Mucosa of descending colon (tissue), 3 donors: ENCODE measurements around the gene BDH1. TPM values are rescaled to one million over a fixed set of nuclear protein-coding genes. Genes with fewer than 3 reads are reported as not detected.
A peak's percentile ranks its signal among the peaks of the same experiment; 100 is the strongest.

Source experiments
- ATAC-seq: fragments of 200-7000 bp; cut with Tn5 transposase; one replicate; pipeline ENCODE4 v1.9.1; 2020; ENCODE audit warnings: mild to moderate bottlenecking, moderate library complexity
- DNase-seq, 3 donors: peaks; one replicate each; pipeline ENCODE4 v3.0.0-alpha.2; 2020
- H3K36me3 ChIP-seq: fragments of 200-600 bp; one replicate; pipeline ENCODE4 v1.8.0; 2021; ENCODE audit warnings: low read depth, mild to moderate bottlenecking
- H3K4me1 ChIP-seq: fragments of 200-600 bp; one replicate; pipeline ENCODE4 v1.8.0; 2021; ENCODE audit warnings: low read depth, mild to moderate bottlenecking
- H3K4me3 ChIP-seq: fragments of 200-600 bp; one replicate; pipeline ENCODE4 v1.8.0; 2021; ENCODE audit warnings: mild to moderate bottlenecking
- H3K9me3 ChIP-seq: fragments of 200-600 bp; one replicate; pipeline ENCODE4 v1.8.0; 2021; ENCODE audit warnings: mild to moderate bottlenecking
- intact Hi-C, 2 donors: fragments of 100-400 bp; cut with DNase I in 1 of 2; cut with micrococcal nuclease in 1 of 2; formaldehyde crosslinking; loops; one replicate each; pipeline versions ENCODE4 v1.11.0 to v1.11.1; 2022; cut with DNase I, micrococcal nuclease
- total RNA-seq, 3 donors: library from RNA; stranded (reverse); fragmentation: NEBNext Ultra II Directional in 2 of 3; extraction: Animal tissue kit (Norgen Biotek cat#: 25700) in 2 of 3; gene quantifications; one replicate each; pipeline versions ENCODE4 v1.2.1 to v1.2.4, GENCODE V29; 2021 to 2023
- TF ChIP-seq, protein P1 (sequence below): fragments of 200-600 bp; IDR thresholded peaks from one replicate; pipeline ENCODE4 v1.8.0; 2022; ENCODE audit warnings: antibody characterized with exemption, mild to moderate bottlenecking
- donor health status: DM: no; HTN: no; CAD: no; lungs with moderate emphysema.
- donor health status: DM: no; HTN: no; CAD: no.
- donor health status: DM: no; HTN: yes; CAD: no.

BDH1 gene
- total RNA-seq, 3 donors from 2014 or later, result 79.3 to 246 (median 160) TPM

DNA sequence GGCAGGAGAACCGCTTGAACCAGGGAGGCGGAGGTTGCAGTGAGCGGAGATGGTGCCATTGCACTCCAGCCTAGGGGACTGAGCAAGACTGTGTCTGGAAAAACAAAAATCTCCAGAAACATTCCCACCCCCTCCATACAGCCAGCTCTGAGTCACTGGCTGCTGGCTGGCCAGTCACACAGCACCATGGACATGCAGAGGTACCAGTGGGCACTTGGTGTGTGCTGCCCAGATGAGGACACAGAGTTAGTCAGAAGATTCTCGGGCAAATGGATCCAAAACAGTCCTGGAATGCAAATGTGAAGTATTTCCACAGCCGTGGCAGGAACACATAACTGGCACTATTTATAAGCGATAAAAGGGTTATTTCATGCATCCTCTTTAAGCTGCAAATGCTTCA is 44.6 kb downstream of the BDH1 start:
- Histone ChIP-seq H3K36me3 (peaks cover 3% of the 10 kb centered on the region), H3K4me3 (no peak overlapping the region), H3K4me1 (peaks cover 8% of the 10 kb centered on the region), H3K9me3 (no peaks in the 10 kb centered on the region)
- intact Hi-C loops, result loop anchor here in 1 of 2 donors (5.0 kb wide), 1 partner anchor 254 kb away; no protein-coding TSS in a partner anchor
- TF ChIP-seq, protein P1, sequence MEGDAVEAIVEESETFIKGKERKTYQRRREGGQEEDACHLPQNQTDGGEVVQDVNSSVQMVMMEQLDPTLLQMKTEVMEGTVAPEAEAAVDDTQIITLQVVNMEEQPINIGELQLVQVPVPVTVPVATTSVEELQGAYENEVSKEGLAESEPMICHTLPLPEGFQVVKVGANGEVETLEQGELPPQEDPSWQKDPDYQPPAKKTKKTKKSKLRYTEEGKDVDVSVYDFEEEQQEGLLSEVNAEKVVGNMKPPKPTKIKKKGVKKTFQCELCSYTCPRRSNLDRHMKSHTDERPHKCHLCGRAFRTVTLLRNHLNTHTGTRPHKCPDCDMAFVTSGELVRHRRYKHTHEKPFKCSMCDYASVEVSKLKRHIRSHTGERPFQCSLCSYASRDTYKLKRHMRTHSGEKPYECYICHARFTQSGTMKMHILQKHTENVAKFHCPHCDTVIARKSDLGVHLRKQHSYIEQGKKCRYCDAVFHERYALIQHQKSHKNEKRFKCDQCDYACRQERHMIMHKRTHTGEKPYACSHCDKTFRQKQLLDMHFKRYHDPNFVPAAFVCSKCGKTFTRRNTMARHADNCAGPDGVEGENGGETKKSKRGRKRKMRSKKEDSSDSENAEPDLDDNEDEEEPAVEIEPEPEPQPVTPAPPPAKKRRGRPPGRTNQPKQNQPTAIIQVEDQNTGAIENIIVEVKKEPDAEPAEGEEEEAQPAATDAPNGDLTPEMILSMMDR, result no peak
- ATAC-seq, result no peak
- no peak for DNase-seq

DNA sequence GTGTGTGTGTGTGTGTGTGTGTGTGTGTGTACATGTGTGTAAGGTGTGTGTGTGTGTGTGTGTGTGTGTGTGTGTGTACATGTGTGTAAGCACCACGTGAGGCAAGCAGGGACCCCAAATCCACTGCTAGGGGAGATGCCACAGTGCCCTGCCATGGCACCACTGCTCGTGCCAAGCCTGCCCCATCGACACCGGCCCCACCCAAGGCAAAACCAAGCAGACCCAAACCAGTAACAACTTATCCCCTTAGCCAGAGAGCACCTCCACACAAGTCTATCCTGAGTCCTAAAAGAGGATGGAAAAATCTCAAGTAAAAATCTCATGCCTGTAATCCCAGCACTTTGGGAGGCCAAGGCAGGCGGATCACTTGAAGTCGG is 45.1 kb downstream of the BDH1 start:
- DNase-seq (no peak), ATAC-seq (no peak)
- TF ChIP-seq, protein P1, result no peak
- Histone ChIP-seq H3K9me3 (no peaks in the 10 kb centered on the region), H3K36me3 (peaks cover 3% of the 10 kb centered on the region), H3K4me3 (no peak overlapping the region), H3K4me1 (peaks cover 13% of the 10 kb centered on the region)
- intact Hi-C loops, result loop anchor here in 1 of 2 donors (5.0 kb wide), 1 partner anchor 253 kb away; no protein-coding TSS in a partner anchor

DNA sequence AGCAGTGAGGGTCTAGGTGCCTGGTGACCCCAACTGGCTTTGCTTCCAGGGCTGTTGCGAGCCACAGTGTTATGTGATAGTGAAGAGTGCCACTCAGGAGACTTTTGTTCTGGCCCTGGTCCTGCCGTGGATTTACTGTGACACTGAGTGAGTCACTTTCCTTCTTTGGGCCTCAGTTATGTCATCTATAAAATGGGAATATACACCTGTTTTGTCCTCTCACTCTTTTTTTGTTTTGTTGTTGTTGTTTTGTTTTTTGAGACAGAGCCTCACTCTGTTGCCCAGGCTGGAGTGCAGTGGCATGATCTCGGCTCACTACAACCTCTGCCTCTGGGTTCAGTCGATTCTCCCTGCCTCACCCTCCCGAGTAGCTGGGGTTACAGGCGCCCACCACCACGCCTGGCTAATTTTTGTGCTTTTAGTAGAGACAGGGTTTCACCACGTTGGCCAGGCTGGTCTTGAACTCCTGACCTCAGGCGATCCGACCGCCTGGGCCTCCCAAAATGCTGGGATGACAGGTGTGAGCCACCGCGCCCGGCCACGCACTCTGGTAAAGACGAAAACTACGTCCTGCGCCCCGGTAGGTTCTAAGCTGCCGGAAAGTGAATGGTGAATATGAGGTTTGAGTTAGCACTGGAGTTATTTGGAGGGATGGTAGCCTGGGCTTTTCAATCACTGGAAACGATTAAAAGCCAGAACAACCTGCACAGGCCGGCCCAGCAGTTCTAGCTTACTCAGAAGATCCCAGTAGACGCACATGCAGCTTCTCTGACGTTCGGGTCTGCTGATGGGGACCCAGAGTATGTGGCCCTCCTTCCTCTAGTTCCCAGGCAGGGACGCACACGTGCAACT is 46.6 kb downstream of the BDH1 start:
- intact Hi-C loops, result loop anchor here in 1 of 2 donors (10.0 kb wide), 1 partner anchor 254 kb away; no protein-coding TSS in a partner anchor
- H3K36me3 ChIP-seq, result peaks cover 3% of the 10 kb centered on the region
- H3K4me3 ChIP-seq, result no peak overlapping the region
- DNase-seq, result peak in 1 of 3 donors; percentile 21
- H3K4me1 ChIP-seq, result peaks cover 21% of the 10 kb centered on the region
- TF ChIP-seq, protein P1, result no peak
- no peaks in the 10 kb centered on the region for H3K9me3 ChIP-seq
- ATAC-seq, result no peak

DNA sequence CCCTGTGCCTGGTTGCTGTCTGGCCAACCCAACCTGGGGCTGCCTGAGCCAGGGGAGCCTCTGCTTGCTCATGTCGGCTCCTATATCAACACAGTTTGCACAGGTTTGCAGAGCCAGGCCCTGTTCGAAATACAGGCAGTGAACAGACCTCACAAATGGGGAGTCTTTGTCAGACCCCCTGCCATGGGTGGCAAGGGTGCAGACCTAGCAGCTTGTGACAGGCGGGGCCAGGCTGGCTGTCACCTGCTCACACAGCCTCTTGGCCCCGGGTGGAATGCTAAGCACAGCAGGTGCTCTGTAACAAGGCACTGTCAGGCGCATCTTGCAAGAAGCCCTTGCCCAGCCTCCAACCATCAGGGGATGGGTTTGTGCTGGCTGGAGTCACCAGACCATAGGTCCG is 47.3 kb downstream of the BDH1 start:
- no peaks in the 10 kb centered on the region for H3K9me3 ChIP-seq
- peak in 1 of 3 donors; percentile 15 for DNase-seq
- no peak for ATAC-seq
- no peak overlapping the region for H3K4me3 ChIP-seq
- intact Hi-C loops, result loop anchor here in 1 of 2 donors (10.0 kb wide), 1 partner anchor 254 kb away; no protein-coding TSS in a partner anchor
- H3K4me1 ChIP-seq, result peaks cover 21% of the 10 kb centered on the region
- TF ChIP-seq, protein P1, result no peak
- H3K36me3 ChIP-seq, result peaks cover 2% of the 10 kb centered on the region

DNA sequence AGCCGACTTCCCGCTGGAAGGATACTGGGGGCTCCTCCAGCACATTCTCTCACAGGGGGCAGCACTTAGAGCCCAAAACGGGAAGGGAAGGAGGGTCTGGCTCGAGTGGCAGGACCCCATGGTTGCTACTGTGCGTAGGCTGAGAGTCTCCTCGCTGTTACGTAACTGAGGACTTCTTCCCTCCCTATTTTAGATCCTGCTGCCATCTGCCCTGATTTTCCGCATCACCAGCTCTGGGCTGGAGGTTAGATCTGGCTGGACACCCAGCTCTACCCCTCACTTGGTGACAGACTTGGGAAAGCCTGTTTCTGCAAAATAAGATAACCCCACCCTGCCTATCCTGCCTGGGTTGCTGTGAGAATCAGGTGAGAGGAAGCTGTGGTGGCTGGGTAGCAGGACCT is 47.7 kb downstream of the BDH1 start:
- H3K4me3 ChIP-seq, result no peak overlapping the region
- intact Hi-C loops, result loop anchor here in 1 of 2 donors (10.0 kb wide), 1 partner anchor 253 kb away; no protein-coding TSS in a partner anchor
- H3K9me3 ChIP-seq, result no peaks in the 10 kb centered on the region
- H3K4me1 ChIP-seq, result peaks cover 21% of the 10 kb centered on the region
- TF ChIP-seq, protein P1, result no peak
- H3K36me3 ChIP-seq, result no peaks in the 10 kb centered on the region
- ATAC-seq, result no peak
- peak in 1 of 3 donors; percentile 21 for DNase-seq
